Lower leg skin (tissue), 4 donors: ENCODE data around the gene EFCAB6. TPM values are rescaled to one million over a fixed set of nuclear protein-coding genes. Genes with fewer than 3 reads are reported as not detected.

Source experiments
- DNase-seq, 2 donors: peaks; one replicate each; pipeline ENCODE4 v3.0.0-alpha.2; 2019; ENCODE audit warnings: low spot score in 2 of 2
- H3K4me3 ChIP-seq: fragments of 200-600 bp; sonication (generic); 2 replicates; pipeline ENCODE4 v1.5.1; 2017; ENCODE audit warnings: mild to moderate bottlenecking, low read depth; ENCODE audit not compliant: poor library complexity, severe bottlenecking
- POLR2A ChIP-seq, 2 donors: fragments of 450-650 bp; IDR thresholded peaks; one replicate each; pipeline ENCODE4 v1.6.1; 2016 to 2017; ENCODE audit warnings: antibody characterized with exemption in 2 of 2, mild to moderate bottlenecking in 1 of 2, moderate library complexity in 1 of 2
- WGBS, 2 donors: methylation state at CpG; one replicate each; pipeline ENCODE4 v1.1.5; 2018; 5-methylcytosine and 5-hydroxymethylcytosine counted together
- intact Hi-C: fragments of 100-400 bp; cut with DNase I; formaldehyde crosslinking; loops from one replicate; pipeline ENCODE4 v1.15.0; 2023; ENCODE audit warnings: low total_unique reads
- total RNA-seq, 4 donors: library from RNA; depleted of rRNA; stranded (reverse); fragments of >200 nt; gene quantifications; one replicate each; pipeline ENCODE4 v1.1.0, GENCODE V29; 2016
- TF ChIP-seq, protein P1 (sequence below), 3 donors: fragments of 450-650 bp; IDR thresholded peaks; one replicate each; pipeline ENCODE4 v1.5.1; 2016; ENCODE audit warnings: antibody characterized with exemption in 3 of 3, mild to moderate bottlenecking in 3 of 3, moderate library complexity in 2 of 3

The EFCAB6 gene
- total RNA-seq, 4 donors from 2014 or later, result 0.44 to 4.2 (median 1.8) TPM

DNA sequence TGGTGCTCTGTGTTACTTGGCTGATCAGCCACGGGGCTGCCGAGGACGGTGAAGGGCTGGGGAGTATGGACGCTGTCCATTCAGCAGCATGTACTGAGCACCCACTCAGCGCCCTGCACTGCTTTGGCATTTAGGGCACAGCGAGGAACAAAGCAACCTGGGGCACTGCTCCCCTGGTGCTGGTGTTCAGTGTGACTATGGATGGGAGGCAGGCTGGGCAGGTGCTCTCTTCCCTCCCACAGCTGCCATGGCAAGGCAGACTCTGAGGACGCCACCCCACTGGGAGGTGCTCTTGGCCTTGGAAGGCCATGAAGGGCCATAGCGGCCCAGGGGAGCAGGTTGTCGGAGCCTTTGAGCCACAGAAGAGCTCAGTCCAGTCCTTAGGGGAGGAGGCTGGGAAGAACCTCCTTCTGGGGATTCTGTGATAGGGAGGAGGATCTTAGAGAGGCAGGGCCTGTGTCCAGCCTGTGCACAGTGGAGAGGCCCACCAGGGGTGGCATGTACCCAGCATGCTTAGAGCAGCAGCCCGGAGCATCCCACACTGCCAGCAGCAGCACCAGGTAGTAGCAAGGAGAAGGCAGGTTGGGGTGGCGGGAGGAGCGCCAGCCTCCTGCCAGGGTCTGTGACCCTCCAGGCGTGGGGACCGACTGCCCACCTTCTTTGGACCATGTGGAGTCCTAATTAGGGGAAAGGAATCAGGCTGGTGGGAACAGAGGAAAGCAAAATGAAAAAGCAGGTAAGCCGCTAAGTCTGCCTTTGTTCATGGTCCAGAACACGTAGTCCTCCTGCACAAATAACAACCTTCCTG lies 258.4 kb downstream of the EFCAB6 start:
- TF ChIP-seq, protein P1, sequence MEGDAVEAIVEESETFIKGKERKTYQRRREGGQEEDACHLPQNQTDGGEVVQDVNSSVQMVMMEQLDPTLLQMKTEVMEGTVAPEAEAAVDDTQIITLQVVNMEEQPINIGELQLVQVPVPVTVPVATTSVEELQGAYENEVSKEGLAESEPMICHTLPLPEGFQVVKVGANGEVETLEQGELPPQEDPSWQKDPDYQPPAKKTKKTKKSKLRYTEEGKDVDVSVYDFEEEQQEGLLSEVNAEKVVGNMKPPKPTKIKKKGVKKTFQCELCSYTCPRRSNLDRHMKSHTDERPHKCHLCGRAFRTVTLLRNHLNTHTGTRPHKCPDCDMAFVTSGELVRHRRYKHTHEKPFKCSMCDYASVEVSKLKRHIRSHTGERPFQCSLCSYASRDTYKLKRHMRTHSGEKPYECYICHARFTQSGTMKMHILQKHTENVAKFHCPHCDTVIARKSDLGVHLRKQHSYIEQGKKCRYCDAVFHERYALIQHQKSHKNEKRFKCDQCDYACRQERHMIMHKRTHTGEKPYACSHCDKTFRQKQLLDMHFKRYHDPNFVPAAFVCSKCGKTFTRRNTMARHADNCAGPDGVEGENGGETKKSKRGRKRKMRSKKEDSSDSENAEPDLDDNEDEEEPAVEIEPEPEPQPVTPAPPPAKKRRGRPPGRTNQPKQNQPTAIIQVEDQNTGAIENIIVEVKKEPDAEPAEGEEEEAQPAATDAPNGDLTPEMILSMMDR (IDR thresholded peaks at IDR 0.05), result no peak
- no peak for TF ChIP-seq POLR2A (IDR thresholded peaks at IDR 0.05)
- H3K4me3 ChIP-seq, result no peak overlapping the region
- peak in 1 of 2 donors; percentile 65 for DNase-seq
- WGBS, 2 donors, result 88 to 90% methylated on average over 16 of the region's 16 CpGs
- intact Hi-C loops, result no loop called here

DNA sequence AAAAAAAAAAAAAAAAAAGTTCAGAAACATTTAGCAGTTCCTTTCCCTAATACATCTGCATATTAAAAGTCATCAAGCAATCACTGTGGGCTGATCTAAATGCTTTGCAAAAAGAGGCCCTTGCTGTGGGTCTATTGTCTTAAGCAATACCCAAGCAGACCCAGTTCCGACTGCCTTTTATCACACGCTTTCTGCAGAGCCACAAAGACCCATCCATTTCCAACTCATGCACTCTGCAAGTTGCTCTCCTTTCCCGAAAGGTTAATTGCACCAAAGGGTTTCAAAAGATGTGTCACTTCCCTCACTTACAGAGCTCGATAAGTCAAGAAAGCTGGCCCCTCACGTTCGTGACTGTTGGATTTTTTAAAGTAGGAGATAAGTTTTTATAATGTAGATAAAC lies 261.4 kb downstream of the EFCAB6 start:
- intact Hi-C loops, result no loop called here
- H3K4me3 ChIP-seq, result no peak overlapping the region
- WGBS, 2 donors, result 87 to 90% methylated on average over 6 of the region's 6 CpGs
- TF ChIP-seq, protein P1 (IDR thresholded peaks at IDR 0.05), result no peak
- TF ChIP-seq POLR2A (IDR thresholded peaks at IDR 0.05), result no peak
- DNase-seq, result peak in 1 of 2 donors; percentile 52

DNA sequence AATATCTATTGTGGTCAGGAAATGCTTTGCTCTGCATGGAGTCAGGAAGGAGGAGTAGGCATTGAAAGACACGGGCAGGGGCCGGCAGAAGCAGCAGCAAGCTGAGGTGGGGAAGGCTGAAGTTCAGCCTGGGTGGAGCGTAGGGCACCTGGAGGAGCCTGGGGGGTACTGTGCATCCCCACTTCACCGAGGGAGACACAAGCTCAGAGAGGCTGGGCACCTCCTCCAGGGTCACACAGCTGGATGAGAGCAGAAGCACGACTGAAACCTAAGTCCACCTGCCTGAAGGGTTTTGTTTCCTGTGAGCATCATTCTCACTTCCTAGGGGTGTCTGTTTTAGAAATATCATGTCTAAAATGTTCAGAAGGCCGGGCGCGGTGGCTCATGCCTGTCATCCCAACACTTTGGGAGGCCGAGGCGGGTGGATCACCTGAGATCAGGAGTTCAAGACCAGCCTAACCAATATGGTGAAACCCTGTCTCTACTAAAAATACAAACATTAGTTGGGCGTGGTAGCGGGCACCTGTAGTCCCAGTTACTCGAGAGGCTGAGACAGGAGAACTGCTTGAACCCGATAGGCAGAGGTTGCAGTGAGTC lies 262.0 kb downstream of the EFCAB6 start:
- DNase-seq, result peak in 1 of 2 donors; percentile 58
- intact Hi-C loops, result no loop called here
- TF ChIP-seq POLR2A (IDR thresholded peaks at IDR 0.05), result no peak
- no peak overlapping the region for H3K4me3 ChIP-seq
- 74 to 76% methylated on average over 14 of the region's 14 CpGs for WGBS, 2 donors

DNA sequence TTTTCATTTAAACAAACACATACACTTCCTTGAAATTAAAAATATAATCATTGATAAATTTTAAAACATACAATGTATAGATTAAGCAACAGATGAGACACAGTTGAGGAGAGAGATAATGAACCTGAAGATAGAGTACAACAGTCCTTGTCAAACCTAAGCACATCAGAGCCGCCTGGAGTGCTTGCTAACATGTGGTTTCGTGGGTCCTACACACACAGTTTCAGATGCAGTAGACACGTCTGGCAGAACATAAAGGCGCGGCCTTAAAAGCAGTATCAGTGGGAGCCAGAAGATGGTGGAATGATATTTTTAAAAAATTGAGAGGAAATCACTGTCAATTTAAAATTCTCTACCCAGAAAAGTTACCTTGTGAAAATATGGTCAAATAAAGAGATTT lies 265.9 kb downstream of the EFCAB6 start:
- 81 to 90% methylated on average over 5 of the region's 5 CpGs for WGBS, 2 donors
- intact Hi-C loops, result no loop called here
- TF ChIP-seq, protein P1 (IDR thresholded peaks at IDR 0.05), result no peak
- TF ChIP-seq POLR2A (IDR thresholded peaks at IDR 0.05), result no peak
- no peak overlapping the region for H3K4me3 ChIP-seq
- DNase-seq, result no peak

DNA sequence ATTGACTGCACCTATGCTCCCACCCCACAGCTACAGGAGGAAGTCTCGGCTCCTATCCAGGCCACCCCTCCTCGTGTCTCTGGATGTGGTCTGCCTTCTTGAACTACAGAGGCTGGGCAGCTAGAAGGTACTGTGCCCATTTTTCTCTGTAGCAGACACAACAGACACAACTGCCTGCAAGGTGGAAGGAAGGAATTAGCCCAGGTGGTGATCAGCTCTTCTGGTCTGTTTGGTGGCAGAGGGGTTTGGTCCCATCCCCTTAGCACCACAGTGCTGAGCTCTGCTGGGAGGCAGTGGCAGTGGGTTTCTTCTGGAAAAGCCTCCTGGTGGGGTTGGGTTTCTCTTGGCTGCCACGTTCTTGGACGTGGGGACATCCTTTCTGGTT lies 267.8 kb downstream of the EFCAB6 start:
- WGBS, 2 donors, result 71 to 75% methylated on average over 4 of the region's 4 CpGs
- intact Hi-C loops, result no loop called here
- peak in 1 of 2 donors; percentile 17 for DNase-seq
- TF ChIP-seq POLR2A (IDR thresholded peaks at IDR 0.05), result no peak
- TF ChIP-seq, protein P1 (IDR thresholded peaks at IDR 0.05), result no peak
- no peak overlapping the region for H3K4me3 ChIP-seq

DNA sequence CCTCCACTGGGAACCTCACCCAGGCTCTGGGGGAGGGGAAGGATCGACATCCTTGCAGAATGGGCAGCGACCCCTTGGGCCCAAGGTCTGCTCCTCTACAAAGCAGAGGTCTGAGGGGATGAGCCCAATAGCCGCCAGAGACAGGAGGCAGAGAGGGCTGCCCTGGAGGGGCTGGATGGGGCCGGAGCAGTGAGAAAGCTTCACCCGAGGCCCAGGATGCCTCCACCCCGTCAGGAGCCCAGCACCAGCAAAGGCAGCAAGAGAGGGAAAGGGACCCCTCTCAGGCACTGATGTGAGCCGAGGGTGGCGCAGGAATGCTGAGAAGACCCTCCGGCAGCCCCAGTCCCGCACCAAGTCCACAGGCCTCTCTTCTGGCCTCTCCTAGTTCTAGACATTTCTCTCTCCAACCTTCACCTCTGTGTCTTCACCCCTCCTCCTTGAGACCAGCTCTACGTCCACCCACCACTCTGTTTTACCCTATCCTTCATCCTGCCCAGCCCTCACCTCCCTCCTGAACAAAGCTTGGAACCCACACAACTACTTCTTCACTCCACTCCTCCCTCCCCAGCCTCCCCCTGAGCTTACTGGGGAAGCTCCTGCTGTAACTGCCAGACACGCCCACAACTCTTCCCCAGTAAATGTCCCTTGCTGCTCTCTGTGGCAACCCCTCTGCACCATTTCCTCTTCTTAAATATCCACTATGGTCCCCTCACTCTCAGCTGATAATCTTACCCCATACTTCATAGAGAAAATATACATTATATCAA lies 268.4 kb downstream of the EFCAB6 start:
- WGBS, 2 donors, result 85 to 90% methylated on average over 11 to 12 of the region's 12 CpGs
- no peak overlapping the region for H3K4me3 ChIP-seq
- intact Hi-C loops, result no loop called here
- no peak for TF ChIP-seq POLR2A (IDR thresholded peaks at IDR 0.05)
- TF ChIP-seq, protein P1 (IDR thresholded peaks at IDR 0.05), result no peak
- peak in 1 of 2 donors; percentile 72 for DNase-seq
